NCI-H1092 (cell line): ENCODE data around the gene SLMAP.

Experiments used
- DNase-seq: peaks from one replicate; lab custom pipeline; 2025; lab: John Stamatoyannopoulos, UW

SLMAP gene

DNA sequence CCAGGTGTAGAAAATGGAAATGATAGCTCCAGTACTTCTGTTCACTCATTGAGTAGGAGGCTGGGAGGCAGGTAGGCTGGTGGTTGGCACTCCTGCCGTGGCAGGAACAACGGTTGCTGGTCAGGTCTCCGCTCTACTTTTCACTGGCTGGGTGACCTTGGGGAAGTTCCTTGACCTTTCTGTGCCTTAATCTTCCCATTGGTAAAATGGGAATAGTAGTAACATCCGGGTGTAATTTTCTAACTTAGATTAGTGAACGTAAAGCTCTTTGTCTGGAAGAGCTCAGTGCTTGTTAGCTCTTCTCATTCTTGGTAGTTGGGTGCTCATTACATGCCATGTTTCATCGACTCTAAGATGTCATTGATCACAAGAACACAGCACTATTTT is 206.3 kb downstream of the SLMAP start:
- no peak for DNase-seq

GRCh38 chr3:57963811-57964346 is 207.8 kb downstream of the SLMAP start:
- DNase-seq: no peak

GRCh38 chr3:57966829-57967228 is 210.7 kb downstream of the SLMAP start:
- no peak for DNase-seq

GRCh38 chr3:57967590-57967989 is 211.5 kb downstream of the SLMAP start:
- DNase-seq: no peak

DNA sequence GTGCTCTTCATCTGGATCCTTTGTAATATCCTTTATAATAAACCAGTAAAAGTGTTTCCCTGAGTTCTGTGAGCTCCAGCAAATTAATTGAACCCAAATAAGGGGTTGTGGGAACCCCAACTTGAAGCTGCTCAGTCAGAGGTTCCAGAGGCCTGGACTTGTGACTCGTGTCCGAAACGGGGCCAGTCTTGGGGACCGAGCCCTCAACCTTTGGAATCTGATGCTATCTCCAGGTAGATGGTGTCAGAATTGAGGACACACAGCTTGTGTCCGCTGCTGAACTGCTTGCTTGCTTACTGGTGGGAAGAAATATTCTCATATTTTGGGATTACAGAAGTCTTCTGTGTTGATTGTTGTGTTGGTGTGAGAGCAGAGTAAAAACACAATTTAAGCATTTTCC is 212.4 kb downstream of the SLMAP start:
- DNase-seq: no peak

- DNase-seq: no peak
These were observed 215.9 kb downstream of the SLMAP start for GRCh38 chr3:57971975-57972374.

DNA sequence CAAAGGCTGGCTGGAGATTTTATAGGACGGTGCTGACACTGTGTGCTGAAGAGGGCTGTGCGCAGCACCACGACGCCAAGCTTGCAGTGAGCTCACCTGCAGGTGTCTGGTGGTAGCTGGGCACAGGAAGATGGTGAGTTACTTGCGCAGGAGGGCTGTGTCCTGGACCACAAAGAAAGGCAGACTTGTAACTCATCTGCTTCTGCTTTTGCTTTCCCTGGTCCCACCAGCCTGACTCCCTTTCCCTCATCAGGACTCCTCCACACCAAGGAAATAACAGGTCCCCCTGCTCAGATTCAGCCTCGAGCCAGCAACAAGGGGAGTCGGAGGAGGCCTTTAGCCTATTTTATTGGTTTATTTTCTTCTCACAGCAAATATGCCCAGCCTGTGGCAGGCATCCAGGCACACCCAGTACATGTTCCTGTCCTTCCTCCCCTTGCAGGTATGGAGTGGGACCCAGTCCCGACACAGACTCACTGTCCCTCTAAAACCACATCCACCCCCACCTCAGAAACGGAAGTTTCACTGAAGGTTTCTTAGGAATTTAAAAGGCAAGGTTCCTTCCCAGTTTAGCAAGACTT is 216.5 kb downstream of the SLMAP start:
- no peak for DNase-seq

GRCh38 chr3:57973715-57974477 is 217.8 kb downstream of the SLMAP start:
- DNase-seq: no peak

GRCh38 chr3:57974796-57975388 is 218.8 kb downstream of the SLMAP start:
- DNase-seq: no peak

DNA sequence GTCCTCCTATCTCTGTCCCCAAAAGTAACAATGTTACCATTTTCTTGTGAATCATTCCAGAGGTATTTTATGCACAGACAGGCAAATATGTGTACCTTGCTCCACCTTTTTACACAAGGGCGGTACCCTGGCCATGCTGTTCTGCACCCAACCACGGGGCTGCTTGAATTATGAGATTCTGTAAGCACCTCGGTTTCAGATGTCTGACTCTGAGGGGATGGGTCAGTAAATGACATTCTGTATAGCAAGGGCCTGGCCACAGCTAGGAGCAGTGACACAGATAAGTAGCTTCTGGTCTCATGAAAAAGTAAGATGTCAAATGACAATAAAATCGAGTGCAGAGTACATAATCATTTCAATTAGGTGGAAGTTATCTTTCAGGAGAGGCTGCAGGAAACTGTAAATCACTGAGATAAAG is 221.7 kb downstream of the SLMAP start:
- no peak for DNase-seq

DNA sequence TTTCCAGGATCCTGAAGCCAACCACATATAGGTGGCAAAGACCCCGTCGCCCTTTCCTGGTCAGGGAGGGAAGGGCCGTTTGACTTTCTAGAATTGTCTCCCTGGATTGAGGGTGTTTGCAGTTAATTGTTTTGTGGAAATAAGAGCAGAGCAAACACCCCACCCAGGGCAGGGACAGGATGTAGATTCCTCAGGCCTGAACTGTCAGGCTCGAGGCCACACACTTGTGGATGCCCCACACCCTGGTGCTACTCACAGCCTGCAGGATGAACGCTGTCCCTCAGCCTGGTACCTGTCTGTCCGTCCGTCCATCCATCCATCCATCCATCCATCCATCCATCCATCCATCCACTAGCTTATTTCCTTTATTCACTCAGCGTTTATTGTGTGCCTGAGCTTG is 222.2 kb downstream of the SLMAP start:
- no peak for DNase-seq
